ENCODE results near the gene COL5A1.

- TF ChIP-seq REST (IDR thresholded peaks at IDR 0.05; ENCODE audit: unreplicated experiment) (no peak), POLR2AphosphoS5 (IDR thresholded peaks at IDR 0.05; ENCODE audit: low read depth) (no peak), STAT1 (IDR thresholded peaks at IDR 0.05; ENCODE audit: unreplicated experiment) (no peak), CREB1 (CRISPR knock-in tag; IDR thresholded peaks at IDR 0.05; ENCODE audit: low read depth) (no peak), ETS1 (IDR thresholded peaks at IDR 0.05) (no peak), EZH2 (IDR thresholded peaks at IDR 0.05; ENCODE audit: low read depth, unreplicated experiment) (no peak), JUNB (IDR thresholded peaks at IDR 0.05; ENCODE audit: unreplicated experiment) (no peak), ZNF114 (CRISPR knock-in tag; IDR thresholded peaks at IDR 0.05) (no peak), EZH2phosphoT487 (IDR thresholded peaks at IDR 0.05; ENCODE audit: unreplicated experiment) (no peak), NANOG (IDR thresholded peaks at IDR 0.05; ENCODE audit: borderline replicate concordance) (no peak)
- TF ChIP-seq, protein P1, sequence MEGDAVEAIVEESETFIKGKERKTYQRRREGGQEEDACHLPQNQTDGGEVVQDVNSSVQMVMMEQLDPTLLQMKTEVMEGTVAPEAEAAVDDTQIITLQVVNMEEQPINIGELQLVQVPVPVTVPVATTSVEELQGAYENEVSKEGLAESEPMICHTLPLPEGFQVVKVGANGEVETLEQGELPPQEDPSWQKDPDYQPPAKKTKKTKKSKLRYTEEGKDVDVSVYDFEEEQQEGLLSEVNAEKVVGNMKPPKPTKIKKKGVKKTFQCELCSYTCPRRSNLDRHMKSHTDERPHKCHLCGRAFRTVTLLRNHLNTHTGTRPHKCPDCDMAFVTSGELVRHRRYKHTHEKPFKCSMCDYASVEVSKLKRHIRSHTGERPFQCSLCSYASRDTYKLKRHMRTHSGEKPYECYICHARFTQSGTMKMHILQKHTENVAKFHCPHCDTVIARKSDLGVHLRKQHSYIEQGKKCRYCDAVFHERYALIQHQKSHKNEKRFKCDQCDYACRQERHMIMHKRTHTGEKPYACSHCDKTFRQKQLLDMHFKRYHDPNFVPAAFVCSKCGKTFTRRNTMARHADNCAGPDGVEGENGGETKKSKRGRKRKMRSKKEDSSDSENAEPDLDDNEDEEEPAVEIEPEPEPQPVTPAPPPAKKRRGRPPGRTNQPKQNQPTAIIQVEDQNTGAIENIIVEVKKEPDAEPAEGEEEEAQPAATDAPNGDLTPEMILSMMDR (conservative IDR thresholded peaks at IDR 0.05; ENCODE audit: low read depth in 2 of 2): no peak
- TF ChIP-seq, protein P2, sequence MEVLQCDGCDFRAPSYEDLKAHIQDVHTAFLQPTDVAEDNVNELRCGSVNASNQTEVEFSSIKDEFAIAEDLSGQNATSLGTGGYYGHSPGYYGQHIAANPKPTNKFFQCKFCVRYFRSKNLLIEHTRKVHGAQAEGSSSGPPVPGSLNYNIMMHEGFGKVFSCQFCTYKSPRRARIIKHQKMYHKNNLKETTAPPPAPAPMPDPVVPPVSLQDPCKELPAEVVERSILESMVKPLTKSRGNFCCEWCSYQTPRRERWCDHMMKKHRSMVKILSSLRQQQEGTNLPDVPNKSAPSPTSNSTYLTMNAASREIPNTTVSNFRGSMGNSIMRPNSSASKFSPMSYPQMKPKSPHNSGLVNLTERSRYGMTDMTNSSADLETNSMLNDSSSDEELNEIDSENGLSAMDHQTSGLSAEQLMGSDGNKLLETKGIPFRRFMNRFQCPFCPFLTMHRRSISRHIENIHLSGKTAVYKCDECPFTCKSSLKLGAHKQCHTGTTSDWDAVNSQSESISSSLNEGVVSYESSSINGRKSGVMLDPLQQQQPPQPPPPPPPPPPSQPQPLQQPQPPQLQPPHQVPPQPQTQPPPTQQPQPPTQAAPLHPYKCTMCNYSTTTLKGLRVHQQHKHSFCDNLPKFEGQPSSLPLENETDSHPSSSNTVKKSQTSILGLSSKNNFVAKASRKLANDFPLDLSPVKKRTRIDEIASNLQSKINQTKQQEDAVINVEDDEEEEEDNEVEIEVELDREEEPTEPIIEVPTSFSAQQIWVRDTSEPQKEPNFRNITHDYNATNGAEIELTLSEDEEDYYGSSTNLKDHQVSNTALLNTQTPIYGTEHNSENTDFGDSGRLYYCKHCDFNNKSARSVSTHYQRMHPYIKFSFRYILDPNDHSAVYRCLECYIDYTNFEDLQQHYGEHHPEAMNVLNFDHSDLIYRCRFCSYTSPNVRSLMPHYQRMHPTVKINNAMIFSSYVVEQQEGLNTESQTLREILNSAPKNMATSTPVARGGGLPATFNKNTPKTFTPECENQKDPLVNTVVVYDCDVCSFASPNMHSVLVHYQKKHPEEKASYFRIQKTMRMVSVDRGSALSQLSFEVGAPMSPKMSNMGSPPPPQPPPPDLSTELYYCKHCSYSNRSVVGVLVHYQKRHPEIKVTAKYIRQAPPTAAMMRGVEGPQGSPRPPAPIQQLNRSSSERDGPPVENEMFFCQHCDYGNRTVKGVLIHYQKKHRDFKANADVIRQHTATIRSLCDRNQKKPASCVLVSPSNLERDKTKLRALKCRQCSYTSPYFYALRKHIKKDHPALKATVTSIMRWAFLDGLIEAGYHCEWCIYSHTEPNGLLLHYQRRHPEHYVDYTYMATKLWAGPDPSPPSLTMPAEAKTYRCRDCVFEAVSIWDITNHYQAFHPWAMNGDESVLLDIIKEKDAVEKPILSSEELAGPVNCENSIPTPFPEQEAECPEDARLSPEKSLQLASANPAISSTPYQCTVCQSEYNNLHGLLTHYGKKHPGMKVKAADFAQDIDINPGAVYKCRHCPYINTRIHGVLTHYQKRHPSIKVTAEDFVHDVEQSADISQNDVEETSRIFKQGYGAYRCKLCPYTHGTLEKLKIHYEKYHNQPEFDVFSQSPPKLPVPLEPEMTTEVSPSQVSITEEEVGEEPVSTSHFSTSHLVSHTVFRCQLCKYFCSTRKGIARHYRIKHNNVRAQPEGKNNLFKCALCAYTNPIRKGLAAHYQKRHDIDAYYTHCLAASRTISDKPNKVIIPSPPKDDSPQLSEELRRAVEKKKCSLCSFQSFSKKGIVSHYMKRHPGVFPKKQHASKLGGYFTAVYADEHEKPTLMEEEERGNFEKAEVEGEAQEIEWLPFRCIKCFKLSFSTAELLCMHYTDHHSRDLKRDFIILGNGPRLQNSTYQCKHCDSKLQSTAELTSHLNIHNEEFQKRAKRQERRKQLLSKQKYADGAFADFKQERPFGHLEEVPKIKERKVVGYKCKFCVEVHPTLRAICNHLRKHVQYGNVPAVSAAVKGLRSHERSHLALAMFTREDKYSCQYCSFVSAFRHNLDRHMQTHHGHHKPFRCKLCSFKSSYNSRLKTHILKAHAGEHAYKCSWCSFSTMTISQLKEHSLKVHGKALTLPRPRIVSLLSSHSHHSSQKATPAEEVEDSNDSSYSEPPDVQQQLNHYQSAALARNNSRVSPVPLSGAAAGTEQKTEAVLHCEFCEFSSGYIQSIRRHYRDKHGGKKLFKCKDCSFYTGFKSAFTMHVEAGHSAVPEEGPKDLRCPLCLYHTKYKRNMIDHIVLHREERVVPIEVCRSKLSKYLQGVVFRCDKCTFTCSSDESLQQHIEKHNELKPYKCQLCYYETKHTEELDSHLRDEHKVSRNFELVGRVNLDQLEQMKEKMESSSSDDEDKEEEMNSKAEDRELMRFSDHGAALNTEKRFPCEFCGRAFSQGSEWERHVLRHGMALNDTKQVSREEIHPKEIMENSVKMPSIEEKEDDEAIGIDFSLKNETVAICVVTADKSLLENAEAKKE (CRISPR knock-in tag; IDR thresholded peaks at IDR 0.05): no peak
These were observed 113.8 kb downstream of the COL5A1 start for GRCh38 chr9:134755221-134755907.

Measured in GM23338 (cell line).